Hepatocyte (in vitro differentiated cells): ENCODE results near the gene RC3H1.

Experiments
- EZH2 ChIP-seq: fragments of 200-600 bp; sonication (generic); IDR thresholded peaks from 2 replicates; pipeline ENCODE4 v1.6.1; 2016; ENCODE audit warnings: antibody characterized with exemption, mild to moderate bottlenecking, borderline replicate concordance
- EZH2phosphoT487 ChIP-seq: fragments of 200-600 bp; sonication (generic); IDR thresholded peaks from one replicate; pipeline ENCODE4 v1.6.1; 2018; ENCODE audit warnings: antibody characterized with exemption, mild to moderate bottlenecking, low read depth, moderate library complexity; ENCODE audit not compliant: unreplicated experiment, severe bottlenecking
- TF ChIP-seq, protein P1 (sequence below): fragments of 200-600 bp; sonication (generic); IDR thresholded peaks from 2 replicates; pipeline ENCODE4 v1.5.1; 2016; ENCODE audit warnings: antibody characterized with exemption, mild to moderate bottlenecking; ENCODE audit not compliant: poor library complexity

DNA sequence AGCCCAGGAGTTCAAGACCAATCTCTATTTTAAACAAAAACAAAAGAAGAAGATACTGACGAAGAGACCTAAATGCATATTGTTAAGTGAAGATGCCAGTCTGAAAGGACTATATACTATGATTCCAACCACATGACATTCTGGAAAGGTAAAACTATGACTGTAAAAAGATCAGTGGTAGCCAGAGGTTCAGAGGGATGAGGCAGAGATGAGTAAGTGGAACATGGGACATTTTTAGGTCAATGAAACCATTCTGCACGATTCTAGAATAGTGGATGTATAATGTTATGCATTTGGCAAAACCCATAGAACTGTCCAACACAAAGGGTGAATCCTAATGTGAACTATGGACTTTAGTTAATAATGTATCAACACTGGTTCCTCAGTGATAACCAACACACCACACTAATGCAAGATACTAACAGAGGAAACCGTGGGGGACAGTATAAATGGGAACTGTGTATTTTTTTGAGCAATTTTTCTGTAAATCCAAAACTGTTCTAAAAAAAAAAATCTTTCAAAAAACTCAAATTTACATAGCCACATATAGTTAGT lies 8.2 kb downstream of the RC3H1 start:
- TF ChIP-seq, protein P1, sequence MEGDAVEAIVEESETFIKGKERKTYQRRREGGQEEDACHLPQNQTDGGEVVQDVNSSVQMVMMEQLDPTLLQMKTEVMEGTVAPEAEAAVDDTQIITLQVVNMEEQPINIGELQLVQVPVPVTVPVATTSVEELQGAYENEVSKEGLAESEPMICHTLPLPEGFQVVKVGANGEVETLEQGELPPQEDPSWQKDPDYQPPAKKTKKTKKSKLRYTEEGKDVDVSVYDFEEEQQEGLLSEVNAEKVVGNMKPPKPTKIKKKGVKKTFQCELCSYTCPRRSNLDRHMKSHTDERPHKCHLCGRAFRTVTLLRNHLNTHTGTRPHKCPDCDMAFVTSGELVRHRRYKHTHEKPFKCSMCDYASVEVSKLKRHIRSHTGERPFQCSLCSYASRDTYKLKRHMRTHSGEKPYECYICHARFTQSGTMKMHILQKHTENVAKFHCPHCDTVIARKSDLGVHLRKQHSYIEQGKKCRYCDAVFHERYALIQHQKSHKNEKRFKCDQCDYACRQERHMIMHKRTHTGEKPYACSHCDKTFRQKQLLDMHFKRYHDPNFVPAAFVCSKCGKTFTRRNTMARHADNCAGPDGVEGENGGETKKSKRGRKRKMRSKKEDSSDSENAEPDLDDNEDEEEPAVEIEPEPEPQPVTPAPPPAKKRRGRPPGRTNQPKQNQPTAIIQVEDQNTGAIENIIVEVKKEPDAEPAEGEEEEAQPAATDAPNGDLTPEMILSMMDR, result no peak
- no peak for TF ChIP-seq EZH2
- no peak for TF ChIP-seq EZH2phosphoT487
